Fibroblast of the aortic adventitia (primary cell): ENCODE measurements around the gene KPNA6. TPM values are rescaled to one million over a fixed set of nuclear protein-coding genes. Genes with fewer than 3 reads are reported as not detected.
"Not testable (repeated sequence)": the region's sequence is repeated elsewhere in the genome, so short reads cannot be mapped to it uniquely, and the experiment has no call there.

Experiments used
- DNase-seq: peaks from one replicate; pipeline ENCODE4 v3.0.0-alpha.2; 2010; ENCODE audit warnings: low read depth
- H3K4me3 ChIP-seq: 2 replicates; pipeline ENCODE4 v1.5.1; 2011; ENCODE audit warnings: low read depth, mild to moderate bottlenecking, control low read depth, low read length, moderate library complexity
- CTCF ChIP-seq: IDR thresholded peaks from 2 replicates; pipeline ENCODE4 v1.5.1; 2011; ENCODE audit warnings: mild to moderate bottlenecking, low read length, control low read depth, inconsistent platforms; ENCODE audit not compliant: insufficient read depth
- total RNA-seq: library from RNA; depleted of rRNA; stranded (reverse); fragments of >200 nt; gene quantifications from 2 replicates; pipeline ENCODE4 v1.2.3, GENCODE V29; 2012; ENCODE audit warnings: low replicate concordance

KPNA6 gene
- total RNA-seq, 1 donor, result 56.2 TPM

- no peak for TF ChIP-seq CTCF
- DNase-seq, result no peak
- no peak overlapping the region for H3K4me3 ChIP-seq
These were observed 25.8 kb upstream of the KPNA6 start for GRCh38 chr1:32082022-32082421.

- not testable (repeated sequence) for H3K4me3 ChIP-seq, DNase-seq
These were observed 21.5 kb upstream of the KPNA6 start for GRCh38 chr1:32086381-32086780.

GRCh38 chr1:32091176-32091575, 16.7 kb upstream of the KPNA6 start:
- no peak overlapping the region for H3K4me3 ChIP-seq
- TF ChIP-seq CTCF, result no peak
- DNase-seq, result no peak

GRCh38 chr1:32091591-32091990, 16.3 kb upstream of the KPNA6 start:
- DNase-seq, result no peak
- H3K4me3 ChIP-seq, result no peak overlapping the region
- no peak for TF ChIP-seq CTCF

GRCh38 chr1:32094746-32095521, 12.9 kb upstream of the KPNA6 start:
- no peak for DNase-seq
- TF ChIP-seq CTCF, result no peak
- no peak overlapping the region for H3K4me3 ChIP-seq

GRCh38 chr1:32099426-32099825, 8.4 kb upstream of the KPNA6 start:
- no peak overlapping the region for H3K4me3 ChIP-seq
- no peak for DNase-seq
- TF ChIP-seq CTCF, result no peak

- DNase-seq, result no peak
- TF ChIP-seq CTCF, result no peak
- no peak overlapping the region for H3K4me3 ChIP-seq
These were observed 7.5 kb upstream of the KPNA6 start for GRCh38 chr1:32100359-32100758.
